Common myeloid progenitor, CD34-positive (primary cell): ENCODE measurements around the gene GAA.
A peak's percentile ranks its signal among the peaks of the same experiment; 100 is the strongest.

Experiments
- CTCF ChIA-PET: fragments of 350-600 bp; sonication (Branson Sonifier 250); formaldehyde crosslinking; loops from one replicate; lab custom pipeline; 2021; ENCODE audit warnings: antibody characterized with exemption; lab: Charles Lee
- POLR2A ChIA-PET: fragments of 350-600 bp; sonication (Branson Sonifier 250); formaldehyde crosslinking; loops from one replicate; lab custom pipeline; 2021; ENCODE audit warnings: antibody characterized with exemption; lab: Charles Lee
- DNase-seq, 3 donors: peaks; one replicate each; pipeline versions ENCODE4 v3.0.0 to v3.0.0-alpha.2; 2013
- H3K27ac ChIP-seq, 2 experiments: 1 replicate in 1 of 2; 2 replicates in 1 of 2; pipeline ENCODE4 v1.7.0; 2013; ENCODE audit warnings: inconsistent platforms in 2 of 2, low read length in 2 of 2, mild to moderate bottlenecking in 2 of 2, low read depth in 1 of 2, moderate library complexity in 1 of 2; ENCODE audit not compliant: severe bottlenecking in 2 of 2, insufficient read depth in 1 of 2, poor library complexity in 1 of 2
- H3K27me3 ChIP-seq, 5 experiments: replicated peaks in 2 of 5; 1 replicate in 3 of 5; 2 replicates in 2 of 5; pipeline versions ENCODE4 v1.6.1 to v1.7.0; 2013; ENCODE audit warnings: low read length in 4 of 5, mild to moderate bottlenecking in 2 of 5, moderate library complexity in 2 of 5, inconsistent platforms in 1 of 5; ENCODE audit not compliant: insufficient read depth in 5 of 5, control insufficient read depth in 4 of 5
- H3K36me3 ChIP-seq, 4 experiments: 1 replicate in 2 of 4; 2 replicates in 2 of 4; pipeline versions ENCODE4 v1.6.1 to v1.7.0; 2013; ENCODE audit warnings: low read length in 3 of 4, control low read depth in 1 of 4, mild to moderate bottlenecking in 1 of 4; ENCODE audit not compliant: control insufficient read depth in 4 of 4, insufficient read depth in 4 of 4
- H3K4me1 ChIP-seq, 4 experiments: 1 replicate in 3 of 4; 2 replicates in 1 of 4; pipeline versions ENCODE4 v1.6.1 to v1.7.1; 2013; ENCODE audit warnings: low read length in 3 of 4, mild to moderate bottlenecking in 3 of 4, control low read depth in 1 of 4, inconsistent platforms in 1 of 4, moderate library complexity in 1 of 4; ENCODE audit not compliant: control insufficient read depth in 4 of 4, insufficient read depth in 4 of 4; ENCODE audit errors: control extremely low read depth in 1 of 4
- H3K4me3 ChIP-seq, 7 experiments: 1 replicate in 4 of 7; 2 replicates in 3 of 7; pipeline versions ENCODE4 v1.5.1 to v1.7.0; 2013; ENCODE audit warnings: mild to moderate bottlenecking in 7 of 7, low read length in 6 of 7, moderate library complexity in 6 of 7, inconsistent platforms in 2 of 7, low read depth in 2 of 7, control low read depth in 1 of 7; ENCODE audit not compliant: insufficient read depth in 4 of 7, control insufficient read depth in 1 of 7; ENCODE audit errors: extremely low read depth in 1 of 7
- H3K9me3 ChIP-seq, 5 experiments: 1 replicate in 4 of 5; 2 replicates in 1 of 5; pipeline versions ENCODE4 v1.6.1 to v1.7.1; 2013; ENCODE audit warnings: low read length in 4 of 5, mild to moderate bottlenecking in 2 of 5, inconsistent platforms in 1 of 5, low read depth in 1 of 5, moderate library complexity in 1 of 5; ENCODE audit not compliant: control insufficient read depth in 4 of 5, insufficient read depth in 2 of 5; ENCODE audit errors: control extremely low read depth in 1 of 5
- WGBS: methylation state at CpG from one replicate; pipeline ENCODE4 v1.1.5; 2013; ENCODE audit not compliant: insufficient coverage; 5-methylcytosine and 5-hydroxymethylcytosine counted together

The GAA gene

DNA sequence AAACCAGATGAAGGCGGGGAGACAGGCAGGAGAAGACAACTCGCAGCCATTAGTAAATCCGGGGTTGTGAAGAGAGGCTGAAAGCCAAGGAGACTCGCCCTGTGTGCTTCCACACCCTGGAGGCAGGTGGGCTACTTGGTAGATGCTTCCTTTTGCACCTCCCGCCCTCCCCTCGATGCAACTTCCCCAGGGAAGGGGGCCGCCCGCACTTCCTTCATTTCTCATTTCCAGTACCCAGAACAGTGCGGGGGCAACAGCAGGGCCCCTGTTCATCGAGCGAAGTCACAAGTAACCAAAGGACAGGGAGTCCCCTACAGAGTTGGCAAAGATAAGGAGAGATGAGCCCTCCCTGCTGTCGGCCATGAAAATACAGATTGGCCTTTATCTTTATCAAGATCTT, 40.0 kb upstream of the GAA start:
- ChIA-PET CTCF (no interaction called here), POLR2A (no interaction called here)
- no peak for DNase-seq
- H3K9me3 ChIP-seq, result no peaks in the 10 kb centered on the region
- H3K36me3 ChIP-seq, result no peaks in the 10 kb centered on the region
- 83% methylated on average over 10 of the region's 12 CpGs for WGBS
- no peak overlapping the region for H3K27ac ChIP-seq
- peaks cover 0 to 6% (median 0%) of the 10 kb centered on the region in 4 experiments for H3K4me1 ChIP-seq
- no peaks in the 10 kb centered on the region for H3K27me3 ChIP-seq
- H3K4me3 ChIP-seq, result no peak overlapping the region

- H3K4me3 ChIP-seq, result no peak overlapping the region
- CTCF ChIA-PET, result no interaction called here
Observed at GRCh38 chr17:80063830-80064585, 37.4 kb upstream of the GAA start.

GRCh38 chr17:80064696-80065095, 36.7 kb upstream of the GAA start:
- Histone ChIP-seq H3K27ac (no peak overlapping the region), H3K27me3 (no peaks in the 10 kb centered on the region), H3K36me3 (no peaks in the 10 kb centered on the region), H3K4me1 (peaks cover 0 to 12% (median 5%) of the 10 kb centered on the region in 4 experiments), H3K4me3 (no peak overlapping the region), H3K9me3 (no peaks in the 10 kb centered on the region)
- CTCF ChIA-PET, result no interaction called here
- 97% methylated on average over 7 of the region's 8 CpGs for WGBS
- no peak for DNase-seq
- POLR2A ChIA-PET, result no interaction called here

More at GRCh38 chr17:80063830-80064585, 37.4 kb upstream of the GAA start:
- 84% methylated on average over 20 of the region's 27 CpGs for WGBS
- DNase-seq, result peak in 2 of 3 donors; percentile 27 to 37
- Histone ChIP-seq H3K9me3 (no peaks in the 10 kb centered on the region), H3K36me3 (no peaks in the 10 kb centered on the region), H3K27ac (no peak overlapping the region), H3K27me3 (no peaks in the 10 kb centered on the region), H3K4me1 (peaks cover 0 to 8% (median 2%) of the 10 kb centered on the region in 4 experiments)
- POLR2A ChIA-PET, result no interaction called here

DNA sequence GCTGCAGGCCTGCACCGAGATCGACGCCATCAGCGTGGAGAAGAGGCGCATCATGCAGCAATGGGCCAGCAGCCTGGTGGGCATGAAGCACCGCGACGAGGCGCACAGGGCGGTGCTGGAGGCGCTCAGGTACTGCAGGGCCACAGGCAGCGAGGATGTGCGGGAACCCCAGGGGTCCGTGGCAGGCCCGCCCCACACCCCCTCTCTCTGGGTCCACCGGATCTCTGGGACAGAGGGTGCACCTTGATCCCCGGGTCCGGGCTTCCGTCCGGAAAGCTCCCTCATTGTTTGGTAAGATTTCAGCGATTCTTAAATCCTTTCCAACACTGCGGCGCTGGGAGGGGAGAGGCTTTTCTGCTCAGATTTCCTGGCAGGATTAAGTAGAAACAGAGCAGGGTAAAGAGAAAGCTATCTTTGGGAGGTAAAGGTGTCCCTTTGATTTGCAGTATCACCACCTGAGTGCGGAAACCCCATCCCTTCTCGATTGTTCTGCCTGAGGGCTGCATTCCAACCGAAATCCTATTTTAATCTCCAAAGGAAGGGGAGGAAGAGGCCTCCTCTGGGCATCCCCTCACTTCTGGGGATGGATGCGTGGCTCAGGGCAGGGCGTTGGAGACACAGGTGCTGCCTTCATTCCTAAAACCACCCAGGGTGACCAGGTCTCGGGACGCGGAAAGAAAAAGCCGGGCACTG, 35.8 kb upstream of the GAA start:
- Histone ChIP-seq H3K9me3 (no peaks in the 10 kb centered on the region), H3K36me3 (no peaks in the 10 kb centered on the region), H3K27me3 (no peaks in the 10 kb centered on the region), H3K4me1 (peaks cover 0 to 12% (median 5%) of the 10 kb centered on the region in 4 experiments), H3K27ac (no peak overlapping the region), H3K4me3 (no peak overlapping the region)
- ChIA-PET POLR2A (no interaction called here), CTCF (no interaction called here)
- 87% methylated on average over 23 of the region's 32 CpGs for WGBS
- DNase-seq, result no peak

GRCh38 chr17:80067393-80067986, 33.9 kb upstream of the GAA start:
- Histone ChIP-seq H3K36me3 (no peaks in the 10 kb centered on the region), H3K4me3 (no peak overlapping the region), H3K4me1 (peaks cover 0 to 22% (median 11%) of the 10 kb centered on the region in 4 experiments), H3K9me3 (no peaks in the 10 kb centered on the region), H3K27ac (no peak overlapping the region), H3K27me3 (no peaks in the 10 kb centered on the region)
- WGBS, result 98% methylated on average over 30 of the region's 31 CpGs
- CTCF ChIA-PET, result no interaction called here
- POLR2A ChIA-PET, result no interaction called here
- no peak for DNase-seq

- peaks cover 0 to 22% (median 11%) of the 10 kb centered on the region in 4 experiments for H3K4me1 ChIP-seq
- ChIA-PET CTCF (interaction anchor here (1.2 kb wide), 1 partner anchor 14 kb away, joined by 3 read pairs; no protein-coding TSS in a partner anchor), POLR2A (no interaction called here)
- H3K4me3 ChIP-seq, result no peak overlapping the region
- DNase-seq, result no peak
- H3K27me3 ChIP-seq, result no peaks in the 10 kb centered on the region
- H3K9me3 ChIP-seq, result no peaks in the 10 kb centered on the region
- 90% methylated on average over 22 of the region's 23 CpGs for WGBS
- H3K36me3 ChIP-seq, result no peaks in the 10 kb centered on the region
- no peak overlapping the region for H3K27ac ChIP-seq
Observed at GRCh38 chr17:80068301-80069222, 32.8 kb upstream of the GAA start.
